Measurements from ENCODE around the gene NFASC. TPM values are rescaled to one million over a fixed set of nuclear protein-coding genes. Genes with fewer than 3 reads are reported as not detected.

NFASC gene
- total RNA-seq, 4 donors from 2014 or later, result 6.3 to 15.1 (median 11.7) TPM

GRCh38 chr1:204896023-204896422 is 25.4 kb downstream of the NFASC start:
- no peaks in the 10 kb centered on the region for H3K9me3 ChIP-seq
- peaks cover 0 to 15% (median 0%) of the 10 kb centered on the region in 3 donors for H3K4me1 ChIP-seq
- peaks cover 0 to 10% (median 0%) of the 10 kb centered on the region in 4 donors for H3K27me3 ChIP-seq
- H3K27ac ChIP-seq, result no peak overlapping the region
- H3K36me3 ChIP-seq, result no peaks in the 10 kb centered on the region
- no peak for TF ChIP-seq POLR2A (IDR thresholded peaks at IDR 0.05)
- no peak for TF ChIP-seq CTCF (IDR thresholded peaks at IDR 0.05)
- WGBS, 2 donors, result 72 to 83% methylated on average over 5 to 6 of the region's 6 CpGs
- no peak for DNase-seq
- intact Hi-C loops (cut with DNase I), result no loop called here
- H3K4me3 ChIP-seq, result no peak overlapping the region

- no peak for DNase-seq
- WGBS, 2 donors, result 75 to 83% methylated on average over 4 to 5 of the region's 5 CpGs
- no peak for TF ChIP-seq CTCF (IDR thresholded peaks at IDR 0.05)
- TF ChIP-seq POLR2A (IDR thresholded peaks at IDR 0.05), result no peak
- intact Hi-C loops (cut with DNase I), result no loop called here
- Histone ChIP-seq H3K27ac (no peak overlapping the region), H3K9me3 (no peaks in the 10 kb centered on the region), H3K36me3 (no peaks in the 10 kb centered on the region), H3K27me3 (peaks cover 0 to 10% (median 0%) of the 10 kb centered on the region in 4 donors), H3K4me1 (peaks cover 0 to 15% (median 0%) of the 10 kb centered on the region in 3 donors), H3K4me3 (no peak overlapping the region)
These were observed 26.3 kb downstream of the NFASC start for GRCh38 chr1:204896787-204897469.

GRCh38 chr1:204900721-204901120 is 30.1 kb downstream of the NFASC start:
- H3K4me3 ChIP-seq, result no peak overlapping the region

GRCh38 chr1:204902671-204903070 is 32.0 kb downstream of the NFASC start:
- intact Hi-C loops (cut with DNase I), result no loop called here
- Histone ChIP-seq H3K4me1 (no peaks in the 10 kb centered on the region), H3K27ac (no peak overlapping the region), H3K9me3 (no peaks in the 10 kb centered on the region), H3K4me3 (no peak overlapping the region), H3K27me3 (peaks cover 0 to 7% (median 0%) of the 10 kb centered on the region in 4 donors), H3K36me3 (no peaks in the 10 kb centered on the region)
- 67% methylated on average over 6 of the region's 6 CpGs for WGBS, 2 donors
- DNase-seq, result no peak
- TF ChIP-seq CTCF (IDR thresholded peaks at IDR 0.05) (no peak), POLR2A (IDR thresholded peaks at IDR 0.05) (no peak)

More at GRCh38 chr1:204900721-204901120, 30.1 kb downstream of the NFASC start:
- intact Hi-C loops (cut with DNase I), result no loop called here
- Histone ChIP-seq H3K27ac (no peak overlapping the region), H3K27me3 (peaks cover 0 to 10% (median 0%) of the 10 kb centered on the region in 4 donors), H3K4me1 (no peaks in the 10 kb centered on the region), H3K36me3 (no peaks in the 10 kb centered on the region), H3K9me3 (no peaks in the 10 kb centered on the region)
- TF ChIP-seq POLR2A (IDR thresholded peaks at IDR 0.05) (no peak), CTCF (IDR thresholded peaks at IDR 0.05) (no peak)
- no peak for DNase-seq
- WGBS, 2 donors, result 88 to 90% methylated on average over 2 of the region's 2 CpGs

- Histone ChIP-seq H3K9me3 (no peaks in the 10 kb centered on the region), H3K27me3 (no peaks in the 10 kb centered on the region), H3K4me1 (no peaks in the 10 kb centered on the region), H3K36me3 (no peaks in the 10 kb centered on the region), H3K27ac (no peak overlapping the region), H3K4me3 (no peak overlapping the region)
- 77 to 86% methylated on average over 7 of the region's 7 CpGs for WGBS, 2 donors
- intact Hi-C loops (cut with DNase I), result no loop called here
- DNase-seq, result no peak
- TF ChIP-seq POLR2A (IDR thresholded peaks at IDR 0.05), result no peak
These were observed 33.7 kb downstream of the NFASC start for GRCh38 chr1:204904228-204904810.
